ENCODE measurements around the gene RNASEH1. TPM values are rescaled to one million over a fixed set of nuclear protein-coding genes. Genes with fewer than 3 reads are reported as not detected.
A peak's percentile ranks its signal among the peaks of the same experiment; 100 is the strongest.

RNASEH1 gene
- total and polyA plus RNA-seq, 2 donors (not counting 1 experiment from before 2014, with no cell fraction given), result 23.8 to 31.2 TPM

GRCh38 chr2:3519255-3520205 lies 38.6 kb downstream of the RNASEH1 start, which contains the start of gene ADI1:
ADI1 (minus strand) TSS chr2:3519531; CDS start chr2:3519487, 44 bp downstream.
- Histone ChIP-seq H3K9me3 (ENCODE audit: control insufficient read depth, insufficient read depth, low read depth, low read length) (no peaks in the 10 kb centered on the region), H3K27me3 (ENCODE audit: control insufficient read depth, insufficient read depth, low read length) (no peaks in the 10 kb centered on the region), H3K4me2 (ENCODE audit: extremely low read depth, insufficient read depth, low read length) (peak within 1 kb of the TSS; percentile 93), H3K4me1 (ENCODE audit: control insufficient read depth, extremely low read depth, insufficient read depth, low read length) (peaks cover 14% of the 10 kb centered on the region), H3K79me2 (ENCODE audit: control insufficient read depth, insufficient read depth, low read length) (peaks cover 15% of the 10 kb centered on the region), H3K36me3 (ENCODE audit: control insufficient read depth, insufficient read depth, low read length) (no peaks in the 10 kb centered on the region), H4K20me1 (ENCODE audit: control insufficient read depth, extremely low read depth, insufficient read depth, low read length) (no peaks in the 10 kb centered on the region), H3K4me3 (replicated peaks in 1 of 4; ENCODE audit: control extremely low read depth in 1 of 4, insufficient read depth in 1 of 4, low read depth in 3 of 4, low read length in 4 of 4) (peak within 1 kb of the TSS; percentile 61 to 90 (median 88)), H3K9ac (ENCODE audit: insufficient read depth, low read length) (peak within 1 kb of the TSS; percentile 89), H2AFZ (ENCODE audit: low read length) (peak within 1 kb of the TSS; percentile 69), H3K27ac (ENCODE audit: insufficient read depth, low read length) (peak within 1 kb of the TSS; percentile 80)
- no peak for TF ChIP-seq CTCF (conservative IDR thresholded peaks at IDR 0.05 in 1 of 2, IDR thresholded peaks at IDR 0.05 in 1 of 2; ENCODE audit: low read depth in 1 of 2, low read length in 2 of 2)
- no peak for TF ChIP-seq EZH2 (IDR thresholded peaks at IDR 0.05; ENCODE audit: low read length, missing control alignments)
- peak; percentile 67 to 77 for DNase-seq (ENCODE audit: low read depth in 2 of 2)

- H3K27ac ChIP-seq (ENCODE audit: insufficient read depth, low read length), result peak overlapping the region; percentile 80
- no peaks in the 10 kb centered on the region for H3K36me3 ChIP-seq (ENCODE audit: control insufficient read depth, insufficient read depth, low read length)
- no peaks in the 10 kb centered on the region for H3K9me3 ChIP-seq (ENCODE audit: control insufficient read depth, insufficient read depth, low read depth, low read length)
- peaks cover 10% of the 10 kb centered on the region for H3K4me1 ChIP-seq (ENCODE audit: control insufficient read depth, extremely low read depth, insufficient read depth, low read length)
- H3K4me3 ChIP-seq (replicated peaks in 1 of 4; ENCODE audit: control extremely low read depth in 1 of 4, insufficient read depth in 1 of 4, low read depth in 3 of 4, low read length in 4 of 4), result peak overlapping the region; percentile 61 to 90 (median 88)
- peak overlapping the region; percentile 62 for H2AFZ ChIP-seq (ENCODE audit: low read length)
- H4K20me1 ChIP-seq (ENCODE audit: control insufficient read depth, extremely low read depth, insufficient read depth, low read length), result no peaks in the 10 kb centered on the region
- DNase-seq (ENCODE audit: low read depth in 2 of 2), result peak; percentile 90 to 98
- H3K9ac ChIP-seq (ENCODE audit: insufficient read depth, low read length), result peak overlapping the region; percentile 89
- TF ChIP-seq EZH2 (IDR thresholded peaks at IDR 0.05; ENCODE audit: low read length, missing control alignments) (no peak), CTCF (conservative IDR thresholded peaks at IDR 0.05 in 1 of 2, IDR thresholded peaks at IDR 0.05 in 1 of 2; ENCODE audit: low read depth in 1 of 2, low read length in 2 of 2) (no peak)
- peak overlapping the region; percentile 100 for H3K4me2 ChIP-seq (ENCODE audit: extremely low read depth, insufficient read depth, low read length)
- no peaks in the 10 kb centered on the region for H3K27me3 ChIP-seq (ENCODE audit: control insufficient read depth, insufficient read depth, low read length)
- peaks cover 15% of the 10 kb centered on the region for H3K79me2 ChIP-seq (ENCODE audit: control insufficient read depth, insufficient read depth, low read length)
Measured at GRCh38 chr2:3518496-3519254, 39.5 kb downstream of the RNASEH1 start.

Measured in fibroblast of lung (primary cell).